Caki2 (cell line): ENCODE data around the gene C1orf216. TPM values are rescaled to one million over a fixed set of nuclear protein-coding genes. Genes with fewer than 3 reads are reported as not detected.
"Not testable (repeated sequence)": the region's sequence is repeated elsewhere in the genome, so short reads cannot be mapped to it uniquely, and the experiment has no call there.

ENCODE experiments used
- DNase-seq: peaks from one replicate; pipeline ENCODE4 v3.0.0-alpha.2; 2015; ENCODE audit warnings: low read depth
- in situ Hi-C: cut with HindIII; loops from 2 replicates; pipeline ENCODE4 v1.10.0; 2016; ENCODE audit warnings: low sequenced_read_pairs, low pct_unique_long_range_greater_than_20kb, mixed read lengths
- total RNA-seq: library from RNA; depleted of rRNA; stranded (reverse); fragments of >200 nt; shearing (Covaris generic); gene quantifications from 2 replicates; pipeline ENCODE4 v1.2.3, GENCODE V29; 2014; ENCODE audit warnings: low replicate concordance

Gene C1orf216
- total RNA-seq, 1 experiment from 2014 or later, result 8.0 TPM

DNA sequence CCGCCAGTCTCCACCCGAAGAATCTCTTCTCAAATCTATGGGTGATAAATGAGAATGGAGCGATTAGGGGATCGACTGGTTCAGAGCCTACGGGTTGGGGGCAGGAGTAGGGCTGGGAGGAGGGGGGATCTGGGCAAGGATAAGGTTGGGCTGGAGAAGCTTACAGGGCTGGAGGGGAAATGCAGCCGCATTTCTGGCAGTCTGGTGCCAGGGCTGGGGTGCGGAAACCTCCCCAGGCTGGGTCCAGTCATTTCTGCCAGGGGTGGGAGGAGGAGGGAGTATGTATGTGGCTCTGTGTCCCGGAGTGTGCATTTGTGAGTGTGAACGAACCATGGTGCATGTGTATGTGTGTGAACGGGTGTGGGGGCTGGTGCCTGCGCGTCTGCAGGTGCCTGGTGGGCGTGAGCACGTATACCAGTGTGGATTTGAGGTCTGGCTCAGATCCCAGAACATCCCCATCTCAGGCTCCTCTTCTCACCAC, 10.2 kb downstream of the C1orf216 start:
- in situ Hi-C loops, result no loop called here
- no peak for DNase-seq

DNA sequence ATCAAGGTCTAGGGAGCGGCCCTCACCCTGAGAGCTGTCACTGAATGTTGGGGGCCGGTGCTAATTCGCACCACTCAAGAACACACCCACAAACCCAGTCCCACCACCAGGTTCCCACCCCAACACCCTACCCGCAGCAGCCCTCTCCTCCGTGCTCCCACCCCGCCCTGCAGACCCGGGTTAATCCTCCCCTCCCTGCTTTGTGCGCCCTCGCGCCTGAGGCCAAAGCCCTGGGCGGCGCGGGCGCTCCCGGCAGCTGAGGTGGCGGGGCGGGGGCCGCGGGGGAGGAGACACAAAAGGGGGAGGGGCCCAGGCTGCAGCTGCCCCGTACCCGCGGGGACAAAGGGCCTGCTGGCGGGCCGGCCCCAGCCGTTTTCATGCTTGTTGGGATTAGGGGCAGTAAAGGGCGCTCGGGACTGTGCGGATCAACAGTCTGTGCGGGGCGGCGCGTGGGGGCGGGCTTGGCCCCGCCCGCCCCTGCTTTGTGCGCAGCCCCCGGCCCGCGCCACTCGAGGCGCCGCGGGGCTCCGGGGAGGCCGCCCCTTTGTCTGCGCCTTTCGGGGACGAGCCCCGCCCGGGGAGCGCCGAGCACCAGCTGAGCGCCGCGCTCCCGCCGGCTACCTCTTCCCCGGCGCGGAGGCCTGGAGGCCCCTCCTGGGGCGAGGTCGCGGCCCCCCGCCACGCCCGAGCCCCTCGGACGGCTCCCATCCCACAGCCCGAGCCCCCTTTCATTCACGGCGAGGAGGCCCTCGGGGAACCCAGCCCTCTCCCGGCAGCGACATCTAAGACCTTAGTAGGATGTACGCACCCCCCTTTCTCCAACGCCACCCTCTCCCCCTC, 10.9 kb downstream of the C1orf216 start:
- in situ Hi-C loops, result no loop called here
- no peak for DNase-seq

DNA sequence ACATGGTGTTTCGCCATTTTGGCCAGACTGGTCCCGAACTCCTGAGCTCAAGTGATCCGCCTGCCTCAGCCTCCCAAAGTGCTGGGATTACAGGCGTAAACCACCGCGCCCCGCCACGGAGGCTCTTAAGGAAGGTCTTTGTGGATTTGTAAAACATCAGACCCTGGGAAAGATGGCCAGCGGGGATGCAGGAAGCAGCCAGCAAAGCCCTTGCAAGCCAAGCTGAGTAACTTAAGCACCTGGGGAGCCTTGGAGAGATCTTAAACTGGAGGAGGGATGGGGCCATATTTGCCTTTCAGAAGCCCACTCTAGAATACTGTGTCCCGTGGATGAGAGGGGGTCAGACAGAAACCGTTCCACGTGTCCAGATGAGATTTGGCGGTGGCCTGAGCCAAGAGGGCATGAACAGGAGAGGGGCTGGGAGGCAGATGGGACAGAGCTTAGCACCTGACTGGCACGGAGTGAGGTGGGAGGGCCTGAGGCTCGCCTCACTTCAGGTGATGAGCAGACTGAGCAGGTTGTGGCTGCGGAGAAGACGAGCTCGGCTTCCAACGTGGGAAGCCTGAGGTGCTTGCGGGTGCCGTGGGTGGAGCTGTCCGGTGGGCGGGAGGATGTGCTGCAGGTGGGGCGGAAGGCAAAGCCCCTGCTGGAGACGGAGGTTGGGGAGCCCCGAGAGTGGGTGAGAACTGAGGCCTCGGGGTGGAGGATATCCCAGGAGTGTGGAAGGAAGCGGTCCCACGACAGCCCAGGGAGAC, 11.7 kb downstream of the C1orf216 start:
- no peak for DNase-seq
- in situ Hi-C loops, result no loop called here

DNA sequence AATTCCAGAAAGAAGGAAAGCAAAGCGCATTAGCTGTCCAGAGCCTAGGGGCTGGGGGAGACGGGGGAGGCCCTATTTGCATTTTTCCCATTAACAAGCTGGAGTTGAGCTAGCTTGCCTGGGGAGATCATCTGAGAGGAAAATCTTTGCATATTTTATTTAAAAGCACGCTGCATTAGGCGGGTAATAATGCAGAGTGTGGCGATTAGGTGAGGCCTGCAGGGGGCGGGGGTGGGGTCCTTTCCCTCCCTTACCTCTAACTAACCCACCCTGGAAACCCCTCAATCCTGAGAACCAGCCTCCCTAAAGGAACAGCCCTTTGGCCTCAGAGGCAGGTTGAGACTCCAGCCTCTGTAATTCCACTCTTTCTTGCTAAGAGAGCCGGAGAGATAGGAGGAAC, 16.2 kb downstream of the C1orf216 start:
- DNase-seq, result no peak
- in situ Hi-C loops, result no loop called here

DNA sequence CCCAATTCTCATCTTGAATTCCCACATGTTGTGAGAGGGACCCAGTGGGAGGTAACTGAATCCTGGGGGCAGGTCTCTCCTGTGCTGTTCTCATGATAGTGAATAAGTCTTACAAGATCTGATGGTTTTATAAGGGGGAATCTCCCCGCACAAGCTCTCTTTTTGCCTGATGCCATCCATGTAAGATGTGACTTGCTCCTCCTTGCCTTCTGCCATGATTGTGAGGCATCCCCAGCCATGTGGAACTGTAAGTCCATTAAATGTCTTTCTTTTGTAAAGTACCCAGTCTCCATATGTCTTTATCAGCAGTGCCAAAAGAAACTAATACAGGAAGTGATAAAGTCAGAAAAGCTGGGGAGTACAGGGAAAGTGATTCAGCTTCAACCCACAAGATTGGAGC, 19.5 kb downstream of the C1orf216 start:
- DNase-seq, in situ Hi-C loops: not testable (repeated sequence)

DNA sequence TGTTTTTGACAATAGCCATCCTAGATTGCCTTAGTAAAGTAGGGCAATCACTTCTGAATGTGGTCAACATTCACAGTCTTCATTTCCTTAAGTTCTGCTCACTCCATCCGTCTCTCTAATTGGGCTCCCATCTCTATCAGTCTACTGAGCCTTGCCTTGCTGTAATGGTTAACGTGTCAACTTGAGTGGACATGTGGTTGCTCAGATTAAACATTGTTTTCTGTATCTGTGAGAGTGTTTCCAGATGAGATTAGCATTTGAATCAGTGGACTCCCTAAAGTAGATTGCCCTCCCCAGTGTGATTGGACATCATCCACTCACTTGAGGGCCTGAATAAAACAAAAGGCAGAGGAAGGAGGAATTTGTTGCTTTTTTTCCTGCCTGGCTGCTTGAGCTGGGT, 26.4 kb downstream of the C1orf216 start:
- in situ Hi-C loops, result no loop called here
- DNase-seq, result no peak

DNA sequence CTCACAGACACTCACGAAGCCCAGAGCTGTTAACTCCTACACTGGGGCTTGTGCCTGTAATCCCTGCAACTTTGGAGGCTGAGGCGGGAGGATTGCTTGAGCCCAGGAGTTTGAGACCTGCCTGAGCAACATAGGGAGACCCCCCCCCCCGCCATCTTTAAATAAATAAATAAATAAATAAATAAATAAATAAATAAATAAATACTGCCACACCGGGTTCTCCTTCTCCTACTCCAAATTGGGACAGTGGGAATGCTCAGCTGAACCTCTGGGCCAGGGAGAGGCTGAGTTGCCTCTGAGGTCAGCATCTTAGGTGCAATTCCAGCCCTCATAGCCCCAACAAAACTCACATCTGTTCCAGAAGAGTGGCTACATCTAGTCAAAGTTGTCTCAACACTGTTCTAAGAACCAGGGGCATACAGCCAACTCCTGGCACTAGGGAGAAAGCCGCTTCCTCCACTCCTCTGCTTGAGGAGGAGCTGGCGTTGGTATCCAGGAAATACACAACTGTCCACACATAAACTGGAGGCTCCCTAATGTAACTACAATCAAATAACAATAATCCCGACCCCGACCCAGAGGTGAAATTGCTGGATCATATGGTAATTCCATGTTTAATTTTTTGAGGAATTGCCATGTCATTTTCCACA, 27.0 kb downstream of the C1orf216 start:
- in situ Hi-C loops, result no loop called here
- DNase-seq, result no peak

DNA sequence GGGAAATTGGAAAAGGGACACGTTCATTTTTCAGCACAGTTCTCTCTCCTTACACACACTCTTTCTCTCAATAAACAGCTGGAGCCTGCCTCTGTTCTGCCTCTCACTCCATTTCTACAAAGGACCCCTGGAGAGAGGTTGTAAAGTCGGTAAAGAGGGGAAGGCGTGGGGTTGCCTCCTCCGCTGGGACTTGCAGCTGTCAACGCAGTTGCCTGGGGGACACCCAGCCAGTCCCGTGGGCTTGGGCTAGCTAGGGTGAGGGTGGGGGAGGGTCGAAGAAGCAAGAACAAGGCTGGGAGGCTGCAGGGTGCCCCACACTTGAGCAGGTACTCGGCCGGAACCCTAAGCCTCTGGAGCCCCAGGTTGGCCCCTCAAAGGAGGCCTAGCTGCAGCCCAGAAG, 27.6 kb downstream of the C1orf216 start:
- no peak for DNase-seq
- in situ Hi-C loops, result no loop called here

DNA sequence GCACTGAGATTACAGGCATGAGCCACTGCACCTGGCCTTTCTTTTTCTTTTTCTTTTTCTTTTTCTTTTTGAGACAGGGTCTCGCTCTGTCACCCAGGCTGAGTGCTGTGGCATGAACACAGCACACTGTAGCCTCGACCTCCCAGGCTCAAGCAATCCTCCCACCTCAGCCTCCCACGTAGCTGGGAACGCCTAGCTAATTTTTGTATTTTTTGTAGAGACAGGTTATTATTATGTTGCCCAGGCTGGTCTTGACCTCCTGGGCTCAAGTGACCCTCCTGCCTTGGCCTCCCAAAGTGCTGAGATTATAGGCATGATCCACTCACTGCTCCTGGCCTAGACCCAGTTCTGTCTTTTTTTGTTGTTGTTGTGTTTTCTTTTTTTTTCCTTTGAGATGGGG, 28.6 kb downstream of the C1orf216 start:
- DNase-seq, in situ Hi-C loops: not testable (repeated sequence)

DNA sequence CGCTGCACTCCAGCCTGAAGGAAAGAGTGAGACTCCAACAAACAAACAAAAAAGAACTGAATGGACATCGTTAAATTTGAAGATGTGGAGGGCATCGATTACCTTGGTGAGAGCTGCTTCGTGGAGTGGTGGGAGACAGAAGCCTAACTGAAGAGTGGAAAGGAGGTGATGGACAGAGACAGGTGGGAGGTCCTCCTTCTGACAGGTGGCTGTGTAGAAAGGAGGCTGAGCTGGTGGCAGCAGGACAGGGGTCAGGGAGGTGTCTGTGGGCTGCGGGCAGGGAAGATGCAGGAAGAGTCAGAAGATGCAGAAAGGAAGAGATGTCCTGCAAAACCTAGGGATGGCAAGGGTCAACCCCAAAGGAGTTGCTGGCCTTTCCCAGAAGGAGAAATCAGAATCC, 30.5 kb downstream of the C1orf216 start:
- DNase-seq, result no peak
- in situ Hi-C loops, result no loop called here

DNA sequence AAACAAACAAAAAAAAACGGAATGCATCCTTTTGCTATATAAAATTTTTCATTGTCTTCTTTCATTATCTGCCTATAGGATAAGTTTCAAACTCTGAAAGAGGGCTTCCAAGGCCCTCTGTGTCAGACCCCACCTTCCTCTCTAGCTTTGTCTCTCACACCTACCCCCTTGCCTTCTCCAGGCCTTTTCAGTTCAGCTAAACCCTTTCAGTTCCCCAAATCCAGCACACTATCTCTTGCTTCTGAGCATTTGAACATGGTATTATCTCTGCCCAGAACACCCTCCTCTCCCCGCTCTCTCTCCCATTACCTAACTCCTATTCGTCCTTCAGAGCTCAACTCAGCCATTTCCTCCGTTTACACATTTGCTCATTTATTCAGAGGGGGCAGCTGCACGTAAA, 35.7 kb downstream of the C1orf216 start:
- DNase-seq, result no peak
- in situ Hi-C loops, result no loop called here

DNA sequence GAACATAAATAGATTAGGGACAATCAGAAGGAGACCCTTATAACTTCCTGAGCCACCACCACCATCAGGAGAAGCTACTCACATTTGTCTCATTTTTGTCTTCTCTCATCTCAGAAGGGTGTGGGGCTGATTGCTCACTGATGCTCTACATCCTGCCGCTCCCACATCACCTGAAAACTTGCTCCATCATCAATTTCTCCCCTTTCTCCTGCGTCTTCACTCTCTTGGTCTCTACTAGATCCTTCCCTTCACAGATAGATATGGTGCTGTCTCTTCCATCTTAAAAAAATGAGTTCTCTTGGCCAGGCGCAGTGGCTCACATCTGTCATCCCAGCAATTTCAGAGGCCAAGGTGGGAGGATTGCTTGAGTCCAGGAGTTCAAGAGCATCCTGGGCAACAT, 38.4 kb downstream of the C1orf216 start:
- in situ Hi-C loops, result no loop called here
- no peak for DNase-seq

DNA sequence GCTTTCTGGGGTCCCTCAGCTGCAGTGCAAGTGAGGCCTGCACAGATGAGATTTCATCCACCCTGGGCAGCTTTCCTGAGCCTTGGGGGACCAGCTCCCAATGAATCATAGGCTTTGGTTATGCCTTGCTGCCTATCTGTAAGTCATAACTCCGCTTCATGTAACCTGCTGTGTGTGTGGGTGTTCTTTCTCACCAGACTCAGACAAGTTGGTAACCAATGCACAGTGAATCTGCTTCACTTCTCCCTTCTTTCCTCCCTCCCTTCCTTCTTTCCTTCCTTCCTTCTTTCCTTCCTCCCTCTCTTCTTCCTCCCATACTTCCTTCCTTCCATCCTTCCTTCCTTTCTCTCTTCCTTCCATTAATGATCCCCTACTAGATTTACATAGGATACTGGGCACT, 42.9 kb downstream of the C1orf216 start:
- in situ Hi-C loops, result no loop called here
- peak; percentile 19 for DNase-seq

DNA sequence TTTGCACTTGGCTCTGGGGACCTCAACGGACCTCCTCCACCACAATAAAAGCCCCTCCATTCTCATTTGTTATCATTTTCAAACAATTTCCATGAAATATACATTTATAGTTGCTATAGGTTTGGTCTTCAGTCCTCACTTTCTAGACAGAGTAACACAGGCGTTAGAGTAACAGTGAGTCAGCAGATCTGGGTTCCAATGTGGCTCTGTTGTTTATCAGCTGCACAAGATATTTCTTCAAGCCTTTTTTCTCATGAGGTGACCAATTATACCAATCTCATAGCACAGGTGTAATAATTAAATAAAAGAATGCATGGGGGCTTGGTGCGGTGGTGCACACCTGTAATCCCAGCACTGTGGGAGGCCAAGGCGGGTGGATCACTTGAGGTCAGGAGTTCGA, 44.6 kb downstream of the C1orf216 start:
- no peak for DNase-seq
- in situ Hi-C loops, result no loop called here

DNA sequence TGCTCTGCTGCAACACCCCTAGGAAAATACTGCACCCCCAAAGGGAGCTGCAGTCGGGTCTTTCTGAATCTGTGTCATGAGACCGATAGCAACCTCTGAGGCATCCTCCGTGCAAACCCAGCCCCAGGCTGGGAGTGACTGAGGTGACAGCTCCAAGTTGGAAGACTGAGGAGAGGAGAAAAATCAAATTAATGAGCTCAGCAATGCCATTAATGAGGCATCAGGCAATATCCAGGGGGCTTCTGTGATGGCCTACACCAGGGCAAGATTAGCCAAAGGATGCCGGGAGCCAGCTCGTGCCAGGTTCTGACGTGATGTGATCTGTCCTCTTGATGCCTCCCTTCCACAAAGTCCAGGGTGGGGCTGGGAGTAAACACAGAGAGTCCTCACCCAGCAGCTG, 46.6 kb downstream of the C1orf216 start:
- no peak for DNase-seq
- in situ Hi-C loops, result no loop called here

DNA sequence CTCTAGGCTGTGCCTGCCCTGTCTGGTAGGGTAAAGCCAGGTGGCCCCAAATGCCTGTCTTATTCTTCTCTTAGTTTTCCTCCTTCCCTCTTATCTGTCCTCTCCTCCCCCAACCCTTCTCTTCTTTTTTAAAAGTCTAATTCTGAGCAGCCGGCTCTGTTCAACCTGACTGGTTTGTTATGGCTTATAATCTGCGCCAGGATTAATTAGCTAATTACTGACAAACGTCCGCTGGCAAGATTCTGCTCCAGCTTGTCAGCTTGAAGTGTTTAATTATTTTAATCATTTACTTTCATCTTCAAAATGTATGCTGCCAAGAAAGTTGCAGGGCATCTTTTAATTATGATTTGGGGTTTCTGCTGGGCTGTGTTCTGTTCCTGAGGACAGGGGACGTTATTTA, 50.2 kb downstream of the C1orf216 start:
- no peak for DNase-seq
- in situ Hi-C loops, result no loop called here

DNA sequence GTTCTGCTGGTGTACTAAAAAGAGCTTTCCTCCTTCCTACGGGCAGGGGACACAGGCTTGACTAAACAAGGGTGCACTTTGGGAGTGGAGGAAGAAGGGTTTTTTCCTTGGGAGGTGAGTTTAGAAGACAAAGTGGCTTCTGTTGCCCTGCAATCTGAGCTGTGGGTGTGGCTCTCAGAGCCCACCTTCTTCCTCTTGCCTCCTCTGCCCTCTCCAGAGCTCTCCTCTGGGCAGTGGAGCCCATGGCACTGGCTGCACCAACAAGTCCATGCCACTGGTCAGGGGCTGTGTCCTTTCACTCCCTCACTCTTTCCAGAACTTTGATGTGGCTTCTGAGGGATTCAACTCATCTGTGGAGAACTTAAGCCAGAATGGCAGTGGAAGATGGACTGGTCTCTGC, 51.8 kb downstream of the C1orf216 start:
- no peak for DNase-seq
- in situ Hi-C loops, result no loop called here

DNA sequence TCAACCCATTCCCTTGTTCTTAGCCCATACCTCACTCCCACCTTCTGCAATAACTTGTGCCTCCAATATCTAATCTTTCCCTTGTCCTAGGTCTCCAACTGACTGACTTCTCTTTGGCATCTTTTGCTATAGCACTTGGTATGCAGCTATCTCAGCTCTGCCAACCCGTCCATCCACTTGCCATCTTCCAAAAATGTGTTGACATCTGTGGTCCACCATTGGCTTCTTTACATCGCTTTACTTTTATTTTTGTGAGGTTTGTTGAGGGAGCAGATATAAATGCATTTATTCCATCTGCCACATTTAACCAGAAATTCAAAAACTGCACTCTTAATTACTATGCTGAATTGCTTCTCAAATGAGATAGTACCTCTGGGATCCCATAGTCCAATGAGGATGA, 52.5 kb downstream of the C1orf216 start:
- no peak for DNase-seq
- in situ Hi-C loops, result no loop called here
